ENCODE results near the gene GRM1.

- TF ChIP-seq, protein P1, sequence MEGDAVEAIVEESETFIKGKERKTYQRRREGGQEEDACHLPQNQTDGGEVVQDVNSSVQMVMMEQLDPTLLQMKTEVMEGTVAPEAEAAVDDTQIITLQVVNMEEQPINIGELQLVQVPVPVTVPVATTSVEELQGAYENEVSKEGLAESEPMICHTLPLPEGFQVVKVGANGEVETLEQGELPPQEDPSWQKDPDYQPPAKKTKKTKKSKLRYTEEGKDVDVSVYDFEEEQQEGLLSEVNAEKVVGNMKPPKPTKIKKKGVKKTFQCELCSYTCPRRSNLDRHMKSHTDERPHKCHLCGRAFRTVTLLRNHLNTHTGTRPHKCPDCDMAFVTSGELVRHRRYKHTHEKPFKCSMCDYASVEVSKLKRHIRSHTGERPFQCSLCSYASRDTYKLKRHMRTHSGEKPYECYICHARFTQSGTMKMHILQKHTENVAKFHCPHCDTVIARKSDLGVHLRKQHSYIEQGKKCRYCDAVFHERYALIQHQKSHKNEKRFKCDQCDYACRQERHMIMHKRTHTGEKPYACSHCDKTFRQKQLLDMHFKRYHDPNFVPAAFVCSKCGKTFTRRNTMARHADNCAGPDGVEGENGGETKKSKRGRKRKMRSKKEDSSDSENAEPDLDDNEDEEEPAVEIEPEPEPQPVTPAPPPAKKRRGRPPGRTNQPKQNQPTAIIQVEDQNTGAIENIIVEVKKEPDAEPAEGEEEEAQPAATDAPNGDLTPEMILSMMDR (IDR thresholded peaks at IDR 0.05; ENCODE audit: low read depth, low read length): no peak
- no peak for TF ChIP-seq EZH2phosphoT487 (IDR thresholded peaks at IDR 0.05; ENCODE audit: low read depth)
These were observed 160.3 kb downstream of the GRM1 start for GRCh38 chr6:146189131-146189530.

Measured in OCI-LY3 (cell line).